Testis (tissue), 2 donors: ENCODE results near the gene C1QTNF4.

ENCODE experiments used
- POLR2A ChIP-seq: fragments of 450-650 bp; IDR thresholded peaks from one replicate; pipeline ENCODE4 v1.6.1; 2017; ENCODE audit warnings: antibody characterized with exemption, mild to moderate bottlenecking, moderate library complexity
- TF ChIP-seq, protein P1 (sequence below), 3 experiments: fragments of 450-650 bp in 2 of 3; fragments of 200-600 bp in 1 of 3; sonication (generic) in 1 of 3; IDR thresholded peaks; one replicate each; pipeline ENCODE4 v1.5.1; 2016 to 2019; ENCODE audit warnings: antibody characterized with exemption in 3 of 3, mild to moderate bottlenecking in 2 of 3, moderate library complexity in 1 of 3

DNA sequence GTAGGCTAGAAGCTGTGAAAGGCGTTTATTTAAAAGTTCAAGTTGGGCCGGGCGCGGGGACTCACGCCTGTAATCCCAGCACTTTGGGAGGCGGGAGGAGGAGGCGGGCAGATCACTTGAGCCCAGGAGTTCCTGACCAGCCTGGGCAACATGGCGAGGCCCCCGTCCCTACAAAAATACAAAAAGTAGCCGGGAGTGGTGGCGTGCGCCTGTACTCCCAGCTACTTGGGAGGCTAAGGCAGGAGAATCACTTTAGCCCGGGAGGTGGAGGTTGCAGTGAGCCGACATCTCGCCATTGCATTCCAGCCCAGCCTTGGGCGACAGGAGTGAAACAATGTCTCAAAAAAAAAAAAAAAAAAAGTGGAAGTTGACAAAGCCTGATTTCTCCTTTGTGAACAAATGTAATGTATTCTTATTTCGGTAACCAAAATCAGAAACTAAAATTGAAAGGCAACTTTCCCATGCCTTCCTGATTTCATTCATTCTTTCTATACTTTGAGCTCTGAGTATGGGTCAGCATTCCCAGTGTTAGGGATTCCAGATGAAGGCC is 28.0 kb downstream of the C1QTNF4 start:
- TF ChIP-seq, protein P1, sequence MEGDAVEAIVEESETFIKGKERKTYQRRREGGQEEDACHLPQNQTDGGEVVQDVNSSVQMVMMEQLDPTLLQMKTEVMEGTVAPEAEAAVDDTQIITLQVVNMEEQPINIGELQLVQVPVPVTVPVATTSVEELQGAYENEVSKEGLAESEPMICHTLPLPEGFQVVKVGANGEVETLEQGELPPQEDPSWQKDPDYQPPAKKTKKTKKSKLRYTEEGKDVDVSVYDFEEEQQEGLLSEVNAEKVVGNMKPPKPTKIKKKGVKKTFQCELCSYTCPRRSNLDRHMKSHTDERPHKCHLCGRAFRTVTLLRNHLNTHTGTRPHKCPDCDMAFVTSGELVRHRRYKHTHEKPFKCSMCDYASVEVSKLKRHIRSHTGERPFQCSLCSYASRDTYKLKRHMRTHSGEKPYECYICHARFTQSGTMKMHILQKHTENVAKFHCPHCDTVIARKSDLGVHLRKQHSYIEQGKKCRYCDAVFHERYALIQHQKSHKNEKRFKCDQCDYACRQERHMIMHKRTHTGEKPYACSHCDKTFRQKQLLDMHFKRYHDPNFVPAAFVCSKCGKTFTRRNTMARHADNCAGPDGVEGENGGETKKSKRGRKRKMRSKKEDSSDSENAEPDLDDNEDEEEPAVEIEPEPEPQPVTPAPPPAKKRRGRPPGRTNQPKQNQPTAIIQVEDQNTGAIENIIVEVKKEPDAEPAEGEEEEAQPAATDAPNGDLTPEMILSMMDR (IDR thresholded peaks at IDR 0.05): no peak
- TF ChIP-seq POLR2A: no peak
